Transverse colon (tissue), 4 donors: ENCODE results near the gene TTC38.

ENCODE experiments used
- EP300 ChIP-seq: sonication (generic); formaldehyde crosslinking; IDR thresholded peaks from one replicate; pipeline ENCODE4 v1.6.1; 2017; ENCODE audit warnings: antibody characterized with exemption, low read depth
- POLR2AphosphoS5 ChIP-seq, 3 donors: sonication (generic); formaldehyde crosslinking; IDR thresholded peaks; one replicate each; pipeline ENCODE4 v1.6.1; 2016; ENCODE audit warnings: antibody characterized with exemption in 3 of 3
- TF ChIP-seq, protein P1 (sequence below), 5 experiments: fragments of 200-600 bp in 3 of 5; fragments of 450-650 bp in 2 of 5; sonication (generic) in 3 of 5; IDR thresholded peaks; 1 replicate in 2 of 5; 2 replicates in 3 of 5; pipeline ENCODE4 v1.5.1; 2016 to 2017; ENCODE audit warnings: antibody characterized with exemption in 5 of 5, inconsistent platforms in 3 of 5, mild to moderate bottlenecking in 2 of 5, moderate library complexity in 1 of 5

DNA sequence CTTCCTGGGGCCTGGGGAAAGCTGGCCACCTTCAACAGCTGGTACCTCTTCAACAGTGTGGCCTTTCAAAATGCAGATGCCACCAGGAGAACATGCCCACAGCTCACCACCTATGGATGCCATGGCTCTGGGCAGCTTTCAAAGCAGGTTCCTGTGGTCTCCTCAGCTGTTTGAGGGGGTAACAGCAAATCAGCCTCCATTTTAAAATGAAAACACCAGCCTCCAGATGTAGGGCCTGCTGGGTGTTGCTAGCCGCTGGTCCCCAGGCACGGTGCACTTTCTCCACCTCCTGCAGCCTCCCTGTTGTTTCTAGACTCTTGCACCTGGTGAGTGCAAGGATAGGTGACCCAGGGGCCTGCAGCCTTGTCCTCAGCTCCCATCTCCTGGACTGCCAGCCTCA is 27.7 kb upstream of the TTC38 start:
- TF ChIP-seq, protein P1, sequence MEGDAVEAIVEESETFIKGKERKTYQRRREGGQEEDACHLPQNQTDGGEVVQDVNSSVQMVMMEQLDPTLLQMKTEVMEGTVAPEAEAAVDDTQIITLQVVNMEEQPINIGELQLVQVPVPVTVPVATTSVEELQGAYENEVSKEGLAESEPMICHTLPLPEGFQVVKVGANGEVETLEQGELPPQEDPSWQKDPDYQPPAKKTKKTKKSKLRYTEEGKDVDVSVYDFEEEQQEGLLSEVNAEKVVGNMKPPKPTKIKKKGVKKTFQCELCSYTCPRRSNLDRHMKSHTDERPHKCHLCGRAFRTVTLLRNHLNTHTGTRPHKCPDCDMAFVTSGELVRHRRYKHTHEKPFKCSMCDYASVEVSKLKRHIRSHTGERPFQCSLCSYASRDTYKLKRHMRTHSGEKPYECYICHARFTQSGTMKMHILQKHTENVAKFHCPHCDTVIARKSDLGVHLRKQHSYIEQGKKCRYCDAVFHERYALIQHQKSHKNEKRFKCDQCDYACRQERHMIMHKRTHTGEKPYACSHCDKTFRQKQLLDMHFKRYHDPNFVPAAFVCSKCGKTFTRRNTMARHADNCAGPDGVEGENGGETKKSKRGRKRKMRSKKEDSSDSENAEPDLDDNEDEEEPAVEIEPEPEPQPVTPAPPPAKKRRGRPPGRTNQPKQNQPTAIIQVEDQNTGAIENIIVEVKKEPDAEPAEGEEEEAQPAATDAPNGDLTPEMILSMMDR (IDR thresholded peaks at IDR 0.05): no peak
- TF ChIP-seq POLR2AphosphoS5 (IDR thresholded peaks at IDR 0.05) (no peak), EP300 (no peak)
